ENCODE results near the gene TMEM59L.

DNA sequence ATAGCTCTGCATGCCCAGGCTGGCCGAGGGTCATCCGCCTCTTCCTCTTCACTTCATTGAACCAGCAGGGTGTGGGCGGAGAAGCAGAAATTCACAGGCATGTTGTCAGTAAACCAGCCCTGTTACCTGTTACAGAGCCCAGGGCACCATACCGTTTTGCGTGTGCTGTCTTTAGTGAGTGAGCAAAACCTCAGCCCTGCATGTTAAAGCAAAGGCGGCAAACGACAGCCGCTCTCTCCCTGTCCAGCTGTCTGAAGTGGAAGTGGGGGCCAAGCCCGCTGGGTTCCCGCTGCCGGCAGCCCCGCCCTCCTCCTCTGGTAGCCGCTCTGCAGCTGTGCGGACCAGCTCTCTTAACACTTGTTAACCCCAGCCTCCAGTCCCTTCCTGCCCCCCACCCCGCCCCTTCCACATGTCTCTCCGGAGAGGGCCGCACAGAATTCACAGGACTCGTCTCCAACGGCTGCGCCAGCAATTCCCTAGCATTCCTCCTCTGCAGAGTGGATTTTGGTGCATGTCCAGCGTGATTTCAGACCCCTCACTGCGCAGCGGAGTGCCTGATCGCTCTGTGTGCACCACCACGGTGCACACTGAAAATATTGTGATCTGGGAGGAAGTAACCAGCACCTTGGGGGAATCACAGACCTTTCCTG is 36.8 kb downstream of the TMEM59L start:
- TF ChIP-seq EZH2 (IDR thresholded peaks at IDR 0.05; ENCODE audit: borderline replicate concordance) (no peak), EZH2phosphoT487 (IDR thresholded peaks at IDR 0.05; ENCODE audit: low read depth, severe bottlenecking, unreplicated experiment) (no peak)
- TF ChIP-seq, protein P1, sequence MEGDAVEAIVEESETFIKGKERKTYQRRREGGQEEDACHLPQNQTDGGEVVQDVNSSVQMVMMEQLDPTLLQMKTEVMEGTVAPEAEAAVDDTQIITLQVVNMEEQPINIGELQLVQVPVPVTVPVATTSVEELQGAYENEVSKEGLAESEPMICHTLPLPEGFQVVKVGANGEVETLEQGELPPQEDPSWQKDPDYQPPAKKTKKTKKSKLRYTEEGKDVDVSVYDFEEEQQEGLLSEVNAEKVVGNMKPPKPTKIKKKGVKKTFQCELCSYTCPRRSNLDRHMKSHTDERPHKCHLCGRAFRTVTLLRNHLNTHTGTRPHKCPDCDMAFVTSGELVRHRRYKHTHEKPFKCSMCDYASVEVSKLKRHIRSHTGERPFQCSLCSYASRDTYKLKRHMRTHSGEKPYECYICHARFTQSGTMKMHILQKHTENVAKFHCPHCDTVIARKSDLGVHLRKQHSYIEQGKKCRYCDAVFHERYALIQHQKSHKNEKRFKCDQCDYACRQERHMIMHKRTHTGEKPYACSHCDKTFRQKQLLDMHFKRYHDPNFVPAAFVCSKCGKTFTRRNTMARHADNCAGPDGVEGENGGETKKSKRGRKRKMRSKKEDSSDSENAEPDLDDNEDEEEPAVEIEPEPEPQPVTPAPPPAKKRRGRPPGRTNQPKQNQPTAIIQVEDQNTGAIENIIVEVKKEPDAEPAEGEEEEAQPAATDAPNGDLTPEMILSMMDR (IDR thresholded peaks at IDR 0.05; ENCODE audit: poor library complexity) = no peak
